Sigmoid colon (tissue), 4 donors: Measurements from ENCODE around the gene TBC1D8.

Experiments
- CTCF ChIP-seq, 4 experiments: fragments of 450-650 bp in 3 of 4; fragments of 200-600 bp in 1 of 4; IDR thresholded peaks; one replicate each; pipeline ENCODE4 v1.5.1; 2016 to 2019; ENCODE audit warnings: antibody characterized with exemption in 4 of 4, mild to moderate bottlenecking in 3 of 4, moderate library complexity in 2 of 4
- POLR2AphosphoS5 ChIP-seq, 4 donors: sonication (generic); formaldehyde crosslinking; IDR thresholded peaks; one replicate each; pipeline ENCODE4 v1.6.1; 2017; ENCODE audit warnings: antibody characterized with exemption in 4 of 4

- TF ChIP-seq CTCF (IDR thresholded peaks at IDR 0.05) (no peak), POLR2AphosphoS5 (IDR thresholded peaks at IDR 0.05) (peak in 1 of 4 donors; percentile 10)
Observed at GRCh38 chr2:101190747-101191516, 39.8 kb upstream of the TBC1D8 start.
